Duodenal mucosa (tissue), 2 donors: ENCODE measurements around the gene NOMO2.
"Not testable (repeated sequence)": the region's sequence is repeated elsewhere in the genome, so short reads cannot be mapped to it uniquely, and the experiment has no call there.

Experiments
- H3K27ac ChIP-seq: one replicate; pipeline ENCODE4 v1.7.0; 2013; ENCODE audit warnings: low read depth, low read length
- H3K27me3 ChIP-seq, 2 donors: one replicate each; pipeline ENCODE4 v1.7.0; 2013; ENCODE audit warnings: low read length in 2 of 2, control low read depth in 1 of 2; ENCODE audit not compliant: insufficient read depth in 2 of 2, control insufficient read depth in 1 of 2
- H3K36me3 ChIP-seq, 2 donors: one replicate each; pipeline ENCODE4 v1.7.0; 2013; ENCODE audit warnings: low read length in 2 of 2, control low read depth in 1 of 2; ENCODE audit not compliant: insufficient read depth in 2 of 2, control insufficient read depth in 1 of 2
- H3K4me1 ChIP-seq, 2 donors: one replicate each; pipeline ENCODE4 v1.7.0; 2013; ENCODE audit warnings: low read length in 2 of 2, control low read depth in 1 of 2; ENCODE audit not compliant: insufficient read depth in 2 of 2, control insufficient read depth in 1 of 2
- H3K4me3 ChIP-seq, 2 donors: one replicate each; pipeline ENCODE4 v1.7.0; 2013; ENCODE audit warnings: low read length in 2 of 2, low read depth in 1 of 2
- H3K9ac ChIP-seq, 2 donors: one replicate each; pipeline ENCODE4 v1.7.0; 2013; ENCODE audit warnings: low read length in 2 of 2, low read depth in 1 of 2
- H3K9me3 ChIP-seq, 2 donors: one replicate each; pipeline ENCODE4 v1.7.0; 2013; ENCODE audit warnings: low read length in 2 of 2, control low read depth in 1 of 2; ENCODE audit not compliant: control insufficient read depth in 1 of 2

Gene NOMO2, protein sequence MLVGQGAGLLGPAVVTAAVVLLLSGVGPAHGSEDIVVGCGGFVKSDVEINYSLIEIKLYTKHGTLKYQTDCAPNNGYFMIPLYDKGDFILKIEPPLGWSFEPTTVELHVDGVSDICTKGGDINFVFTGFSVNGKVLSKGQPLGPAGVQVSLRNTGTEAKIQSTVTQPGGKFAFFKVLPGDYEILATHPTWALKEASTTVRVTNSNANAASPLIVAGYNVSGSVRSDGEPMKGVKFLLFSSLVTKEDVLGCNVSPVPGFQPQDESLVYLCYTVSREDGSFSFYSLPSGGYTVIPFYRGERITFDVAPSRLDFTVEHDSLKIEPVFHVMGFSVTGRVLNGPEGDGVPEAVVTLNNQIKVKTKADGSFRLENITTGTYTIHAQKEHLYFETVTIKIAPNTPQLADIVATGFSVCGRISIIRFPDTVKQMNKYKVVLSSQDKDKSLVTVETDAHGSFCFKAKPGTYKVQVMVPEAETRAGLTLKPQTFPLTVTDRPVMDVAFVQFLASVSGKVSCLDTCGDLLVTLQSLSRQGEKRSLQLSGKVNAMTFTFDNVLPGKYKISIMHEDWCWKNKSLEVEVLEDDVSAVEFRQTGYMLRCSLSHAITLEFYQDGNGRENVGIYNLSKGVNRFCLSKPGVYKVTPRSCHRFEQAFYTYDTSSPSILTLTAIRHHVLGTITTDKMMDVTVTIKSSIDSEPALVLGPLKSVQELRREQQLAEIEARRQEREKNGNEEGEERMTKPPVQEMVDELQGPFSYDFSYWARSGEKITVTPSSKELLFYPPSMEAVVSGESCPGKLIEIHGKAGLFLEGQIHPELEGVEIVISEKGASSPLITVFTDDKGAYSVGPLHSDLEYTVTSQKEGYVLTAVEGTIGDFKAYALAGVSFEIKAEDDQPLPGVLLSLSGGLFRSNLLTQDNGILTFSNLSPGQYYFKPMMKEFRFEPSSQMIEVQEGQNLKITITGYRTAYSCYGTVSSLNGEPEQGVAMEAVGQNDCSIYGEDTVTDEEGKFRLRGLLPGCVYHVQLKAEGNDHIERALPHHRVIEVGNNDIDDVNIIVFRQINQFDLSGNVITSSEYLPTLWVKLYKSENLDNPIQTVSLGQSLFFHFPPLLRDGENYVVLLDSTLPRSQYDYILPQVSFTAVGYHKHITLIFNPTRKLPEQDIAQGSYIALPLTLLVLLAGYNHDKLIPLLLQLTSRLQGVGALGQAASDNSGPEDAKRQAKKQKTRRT

DNA sequence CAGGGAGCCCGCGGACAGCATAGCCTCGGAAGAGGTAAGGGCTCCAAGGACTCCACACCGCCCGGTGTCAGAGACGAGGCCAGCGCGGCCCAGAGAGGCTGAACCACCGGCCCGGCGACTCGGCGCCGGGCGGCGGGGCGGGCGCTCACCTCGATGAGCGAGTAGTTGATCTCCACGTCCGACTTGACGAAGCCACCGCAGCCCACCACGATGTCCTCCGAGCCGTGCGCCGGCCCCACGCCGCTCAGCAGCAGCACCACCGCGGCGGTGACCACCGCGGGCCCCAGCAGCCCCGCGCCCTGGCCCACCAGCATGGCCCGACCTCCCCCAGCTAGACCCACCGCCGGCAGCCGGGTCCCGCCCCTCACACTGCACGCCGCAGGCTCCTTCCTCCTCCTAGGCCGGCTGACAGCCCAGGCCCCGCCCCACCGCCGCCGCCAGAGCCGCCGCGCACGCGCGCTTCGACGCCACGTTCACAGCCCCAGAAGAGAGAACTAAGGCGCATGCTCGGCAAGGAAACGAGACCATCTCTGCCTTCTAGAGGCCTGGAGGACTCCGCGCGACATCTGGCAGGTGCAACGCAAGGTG lies at the start of gene NOMO2:
Gene NOMO2 (minus strand): TSS at position 371 of the 588 bp plus-strand sequence. CDS start 57 bp downstream, at position 314.
- not testable (repeated sequence) for H3K27ac ChIP-seq

DNA sequence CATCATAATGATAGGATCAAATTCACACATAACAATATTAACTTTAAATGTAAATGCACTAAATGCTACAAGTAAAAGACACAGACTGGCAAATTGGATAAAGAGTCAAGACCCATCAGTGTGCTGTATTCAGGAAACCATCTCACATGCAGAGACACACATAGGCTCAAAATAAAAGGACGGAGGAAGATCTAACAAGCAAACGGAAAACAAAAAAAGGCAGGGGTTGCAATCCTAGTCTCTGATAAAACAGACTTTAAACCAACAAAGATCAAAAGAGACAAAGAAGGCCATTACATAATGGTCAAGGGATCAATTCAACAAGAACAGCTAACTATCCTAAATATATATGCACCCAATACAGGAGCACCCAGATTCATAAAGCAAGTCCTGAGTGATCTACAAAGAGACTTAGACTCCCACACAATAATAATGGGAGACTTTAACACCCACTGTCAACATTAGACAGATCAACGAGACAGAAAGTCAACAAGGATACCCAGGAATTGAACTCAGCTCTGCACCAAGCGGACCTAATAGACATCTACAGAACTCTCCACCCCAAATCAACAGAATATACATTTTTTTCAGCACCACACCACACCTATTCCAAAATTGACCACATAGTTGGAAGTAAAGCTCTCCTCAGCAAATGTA lies 48.4 kb upstream of the NOMO2 start:
- not testable (repeated sequence) for H3K4me1 ChIP-seq, H3K27me3 ChIP-seq, H3K27ac ChIP-seq, H3K9ac ChIP-seq, H3K36me3 ChIP-seq, H3K9me3 ChIP-seq, H3K4me3 ChIP-seq

More for the DNA sequence above, at the start of gene NOMO2:
- not testable (repeated sequence) for H3K9ac ChIP-seq, H3K36me3 ChIP-seq, H3K4me1 ChIP-seq, H3K27me3 ChIP-seq, H3K9me3 ChIP-seq
- H3K4me3 ChIP-seq, result peak within 1 kb of the TSS in 1 of 2 donors; percentile 59

- not testable (repeated sequence) for H3K4me3 ChIP-seq, H3K27ac ChIP-seq, H3K9me3 ChIP-seq, H3K36me3 ChIP-seq, H3K9ac ChIP-seq, H3K27me3 ChIP-seq, H3K4me1 ChIP-seq
These were observed 46.4 kb upstream of the NOMO2 start for GRCh38 chr16:18608271-18608670.

- H3K27me3 ChIP-seq, H3K4me1 ChIP-seq, H3K4me3 ChIP-seq, H3K36me3 ChIP-seq, H3K27ac ChIP-seq, H3K9ac ChIP-seq, H3K9me3 ChIP-seq: not testable (repeated sequence)
These were observed 41.8 kb upstream of the NOMO2 start for GRCh38 chr16:18603572-18604246.

GRCh38 chr16:18598582-18598981 lies 36.7 kb upstream of the NOMO2 start:
- not testable (repeated sequence) for H3K9me3 ChIP-seq, H3K9ac ChIP-seq, H3K4me1 ChIP-seq, H3K27ac ChIP-seq, H3K36me3 ChIP-seq, H3K27me3 ChIP-seq, H3K4me3 ChIP-seq

DNA sequence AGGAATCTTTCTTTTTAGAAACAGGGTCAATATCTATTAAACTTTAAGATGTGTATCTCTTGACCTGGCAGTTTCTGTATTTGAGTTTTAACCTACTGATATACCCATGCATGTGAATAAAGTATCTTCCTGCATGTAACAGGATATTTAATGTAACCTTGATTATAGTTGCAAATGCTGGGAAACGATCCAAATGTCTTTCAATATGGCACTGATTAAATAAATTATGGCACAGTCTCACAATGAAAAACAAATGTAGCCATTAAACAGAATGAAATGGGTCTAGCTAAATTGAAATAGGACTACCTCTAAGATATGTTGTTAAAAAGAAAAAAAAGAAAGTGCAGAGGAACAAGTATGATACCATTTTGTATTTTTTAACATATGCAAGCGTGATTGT lies 35.8 kb upstream of the NOMO2 start:
- H3K4me3 ChIP-seq, H3K36me3 ChIP-seq, H3K9ac ChIP-seq, H3K4me1 ChIP-seq, H3K9me3 ChIP-seq, H3K27me3 ChIP-seq, H3K27ac ChIP-seq: not testable (repeated sequence)

DNA sequence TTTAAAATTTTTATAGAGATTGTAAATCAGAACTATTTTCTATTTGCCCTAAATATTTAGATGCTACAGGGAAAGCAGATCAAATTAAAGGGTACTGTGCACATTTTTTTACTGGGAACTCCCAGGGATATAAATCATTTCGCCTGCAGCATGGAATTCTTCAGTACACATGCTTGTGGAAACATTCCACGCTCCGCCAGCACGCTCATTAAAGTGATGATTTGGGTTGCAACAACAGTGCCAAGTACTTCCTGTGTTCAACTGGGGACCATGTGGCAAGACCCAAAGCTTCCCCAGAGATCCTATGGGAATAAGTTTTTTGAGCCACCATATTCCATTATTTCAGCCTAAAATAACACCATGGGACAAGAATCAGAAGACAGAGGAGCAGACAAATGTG lies 35.4 kb upstream of the NOMO2 start:
- H3K27me3 ChIP-seq, H3K4me1 ChIP-seq, H3K4me3 ChIP-seq, H3K36me3 ChIP-seq, H3K27ac ChIP-seq, H3K9me3 ChIP-seq, H3K9ac ChIP-seq: not testable (repeated sequence)

DNA sequence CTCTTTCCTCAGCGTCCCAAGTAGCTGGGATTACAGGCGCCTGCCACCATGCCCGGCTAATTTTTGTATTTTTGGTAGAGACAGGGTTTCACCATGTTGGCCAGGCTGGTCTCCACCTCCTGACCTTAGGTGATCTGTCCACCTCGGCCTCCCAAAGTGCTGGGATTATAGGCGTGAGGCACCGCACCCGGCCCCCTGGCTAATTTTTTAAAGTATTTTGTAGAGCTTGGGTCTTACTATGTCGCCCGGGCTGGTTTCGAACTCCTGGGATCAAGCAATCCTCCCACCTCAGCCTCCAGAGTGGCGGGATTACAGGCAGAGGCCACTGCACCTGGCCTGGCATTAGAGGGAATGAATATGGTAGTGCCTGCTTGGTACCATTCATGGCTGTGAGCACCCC lies 33.9 kb upstream of the NOMO2 start:
- not testable (repeated sequence) for H3K27me3 ChIP-seq, H3K9ac ChIP-seq, H3K9me3 ChIP-seq, H3K4me1 ChIP-seq, H3K4me3 ChIP-seq, H3K36me3 ChIP-seq, H3K27ac ChIP-seq

- not testable (repeated sequence) for H3K36me3 ChIP-seq, H3K9me3 ChIP-seq, H3K4me1 ChIP-seq, H3K27me3 ChIP-seq, H3K4me3 ChIP-seq, H3K9ac ChIP-seq, H3K27ac ChIP-seq
These were observed 33.0 kb upstream of the NOMO2 start for GRCh38 chr16:18594880-18595279.
